ENCODE results near the gene ENTR1.

The ENTR1 gene

DNA sequence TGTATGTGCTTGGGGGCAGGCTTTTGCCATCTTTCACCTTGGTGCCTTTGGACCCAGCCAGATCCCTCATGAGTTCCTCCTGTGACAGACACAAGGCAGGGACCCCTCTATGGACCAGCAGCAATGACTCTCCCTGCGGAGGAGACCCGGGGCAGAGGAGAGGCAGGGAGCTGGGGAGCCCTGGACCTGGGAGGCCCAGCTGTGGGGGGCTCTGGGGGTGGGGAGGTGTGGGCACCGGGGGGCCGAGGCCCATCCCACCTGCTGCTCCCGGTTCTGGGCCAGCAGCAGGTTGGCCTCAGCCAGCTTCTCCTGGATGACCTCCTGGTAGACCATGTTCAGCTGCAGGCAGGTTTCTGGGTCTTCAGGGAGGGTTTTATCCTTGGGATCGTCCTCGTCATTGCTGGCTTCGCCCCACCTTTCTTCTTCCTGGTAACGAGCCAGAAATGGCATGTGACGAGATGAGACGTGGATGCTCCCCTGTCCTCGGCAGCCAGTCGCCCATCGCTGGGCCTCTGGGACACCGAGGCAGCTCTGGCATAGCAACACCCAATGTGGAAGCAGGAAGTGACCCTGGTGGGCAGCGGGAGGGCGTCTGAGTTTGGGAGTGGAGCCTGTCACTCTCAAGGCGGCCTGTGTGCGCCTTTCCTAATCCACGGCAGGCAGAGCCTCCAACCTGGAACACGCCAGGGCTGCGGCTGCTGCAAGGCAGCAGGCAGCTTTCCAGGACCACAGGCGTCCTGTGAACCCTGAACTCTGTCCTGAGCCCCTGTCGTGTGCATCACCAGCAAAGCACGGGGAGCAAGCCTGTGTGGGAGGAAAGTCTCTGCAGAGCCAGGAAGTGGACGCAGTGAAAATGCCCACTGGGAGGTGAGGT is 14.8 kb downstream of the ENTR1 start:
- DNase-seq: no peak

DNA sequence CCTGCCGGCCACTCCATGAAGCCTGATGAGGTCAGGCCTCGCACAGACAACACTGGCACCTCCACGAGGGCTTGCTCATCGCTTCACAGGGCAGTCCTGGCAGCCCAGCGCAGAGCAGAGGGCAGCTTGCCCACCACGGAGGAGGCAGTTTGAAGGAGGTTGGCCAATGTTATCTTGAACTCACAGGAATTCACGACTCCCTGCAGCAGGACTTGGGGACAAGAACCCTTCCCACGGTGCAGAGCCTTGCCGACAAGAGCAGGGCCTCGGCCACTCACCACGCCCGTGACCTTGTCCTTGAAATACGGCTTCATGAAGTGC is 15.4 kb downstream of the ENTR1 start:
- DNase-seq: no peak

DNA sequence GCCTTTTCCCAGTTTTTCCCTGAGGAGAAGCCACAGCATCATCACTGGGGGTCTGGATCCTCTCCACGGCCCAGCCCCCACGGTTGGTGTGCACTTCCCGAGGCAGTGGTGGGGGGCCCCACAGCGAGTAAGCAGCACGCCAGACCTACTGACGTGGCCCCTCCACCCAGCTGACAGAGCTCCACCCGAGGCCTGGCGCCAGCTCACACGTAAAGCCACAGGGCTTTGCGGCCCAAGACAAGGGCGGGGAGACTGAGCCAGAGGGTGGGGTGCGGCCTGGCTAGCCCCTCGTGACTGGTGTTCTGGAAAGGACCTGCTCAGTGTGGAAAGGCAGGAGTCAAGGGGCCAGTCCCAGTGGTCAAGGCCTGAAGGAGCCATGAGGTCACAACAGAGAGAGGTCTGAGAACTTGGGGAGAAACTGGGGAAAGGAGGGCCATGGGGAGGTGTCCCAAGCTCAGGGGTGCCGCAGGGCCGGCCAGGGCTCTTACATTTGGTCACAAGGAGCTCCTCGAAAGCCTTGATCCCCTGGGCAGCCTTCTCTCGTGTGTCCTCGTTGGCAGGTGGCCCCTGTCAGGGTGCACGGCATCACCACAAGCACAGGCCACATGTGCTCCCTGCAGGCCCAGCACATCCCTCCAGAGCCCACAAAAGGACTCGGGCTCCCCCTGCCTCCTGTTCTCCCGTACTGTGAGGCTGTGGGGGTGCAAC is 15.9 kb downstream of the ENTR1 start:
- no peak for DNase-seq

DNA sequence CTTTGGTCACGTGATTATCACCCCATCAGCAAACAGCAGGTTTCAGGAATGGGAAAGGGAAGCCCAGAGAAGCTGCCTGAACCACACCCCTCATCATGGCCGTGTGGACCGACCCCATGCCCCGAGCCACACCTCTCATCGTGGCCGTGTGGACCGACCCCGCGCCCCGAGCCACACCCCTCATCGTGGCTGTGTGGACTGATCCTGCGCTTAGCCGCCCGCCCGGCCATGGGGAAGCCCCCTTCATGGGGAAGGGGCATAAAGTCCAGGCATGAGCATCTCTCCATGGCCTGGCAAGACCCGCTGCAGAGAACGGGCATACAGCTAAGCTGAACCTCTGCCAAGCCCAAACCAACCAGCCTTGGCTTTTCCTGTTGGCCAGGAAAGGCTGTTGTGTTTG is 16.9 kb downstream of the ENTR1 start:
- no peak for DNase-seq

DNA sequence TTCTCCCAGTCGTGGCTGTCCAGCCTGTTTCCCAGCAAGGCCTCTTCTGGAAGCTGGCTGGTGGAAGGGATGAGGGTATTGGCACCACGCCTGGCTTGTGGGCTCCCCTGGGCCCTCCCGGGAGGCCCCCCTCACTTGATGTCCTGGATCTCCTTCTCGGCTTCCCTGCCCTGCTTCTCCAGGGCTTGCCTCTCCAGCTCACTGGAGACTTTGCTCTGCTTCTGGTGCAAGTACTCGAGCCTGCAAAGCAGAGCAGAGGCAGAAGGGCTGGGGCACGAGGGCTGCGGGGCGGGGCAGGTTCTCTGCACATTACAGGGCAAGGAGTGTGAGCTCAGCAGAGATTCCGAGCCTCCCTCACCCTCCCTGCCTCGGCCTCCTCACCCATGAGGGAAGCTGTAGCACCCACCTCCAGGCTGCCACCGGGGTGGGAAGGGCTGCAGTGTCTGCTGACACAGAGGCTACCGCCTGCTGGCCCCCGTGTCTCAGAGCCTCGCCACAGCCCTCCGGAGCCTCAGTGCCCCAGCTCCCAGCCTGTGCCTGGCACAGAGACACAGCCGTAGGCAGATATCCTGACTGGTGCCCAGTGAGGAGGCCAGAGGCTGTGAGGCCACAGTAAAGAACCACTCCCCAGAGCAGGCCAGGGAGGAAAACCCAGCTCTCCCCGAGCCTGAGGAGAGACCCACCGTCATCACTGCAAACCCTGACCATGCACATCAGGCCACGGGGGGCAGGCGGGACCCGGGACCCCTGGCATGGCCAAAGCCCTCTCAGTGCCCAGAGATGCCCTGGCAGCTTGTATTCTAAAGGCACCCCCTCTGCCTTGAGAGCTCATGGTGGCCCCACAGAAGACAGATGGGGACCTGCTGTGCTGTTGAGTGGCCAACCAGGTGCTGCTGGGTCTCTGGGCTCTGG is 17.6 kb downstream of the ENTR1 start:
- no peak for DNase-seq

DNA sequence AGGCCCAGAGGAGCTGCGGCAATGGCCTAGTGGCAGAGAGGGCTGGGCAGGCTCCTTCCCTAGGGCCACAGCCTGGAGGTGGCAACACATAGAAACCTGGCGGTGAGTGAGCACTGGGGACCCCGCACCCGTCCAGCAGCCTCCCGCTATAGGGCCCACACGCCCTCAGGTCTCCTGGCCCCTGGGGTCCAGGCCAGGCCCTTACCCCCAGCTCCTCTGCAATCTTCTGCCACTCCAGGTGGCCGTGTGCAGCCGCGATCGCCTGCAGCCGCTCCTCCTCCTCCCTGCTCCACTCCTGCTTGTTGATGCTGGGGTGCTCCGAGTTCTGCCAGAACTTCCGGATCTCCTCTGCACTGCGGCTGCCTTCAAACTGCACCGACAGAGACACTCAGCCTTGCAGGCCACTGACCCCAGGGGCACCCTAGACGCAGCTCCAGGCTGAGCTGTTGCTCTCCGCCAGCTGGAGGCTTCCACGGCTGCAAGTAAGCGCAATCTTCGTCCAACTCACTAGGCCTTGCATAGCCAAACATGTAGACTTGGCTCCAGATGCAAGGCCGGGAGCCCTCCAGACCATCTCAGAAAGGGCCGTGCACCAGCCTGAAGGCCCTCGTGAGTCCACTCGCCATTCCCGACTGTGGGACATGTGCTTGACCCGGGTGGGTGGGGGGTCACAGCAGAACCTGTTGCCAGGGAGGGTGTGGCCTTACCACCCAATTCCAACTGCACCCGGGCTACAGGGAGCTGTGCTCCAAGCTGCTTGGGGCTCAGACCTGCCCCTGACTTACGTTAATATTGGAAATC is 18.5 kb downstream of the ENTR1 start:
- DNase-seq: no peak

DNA sequence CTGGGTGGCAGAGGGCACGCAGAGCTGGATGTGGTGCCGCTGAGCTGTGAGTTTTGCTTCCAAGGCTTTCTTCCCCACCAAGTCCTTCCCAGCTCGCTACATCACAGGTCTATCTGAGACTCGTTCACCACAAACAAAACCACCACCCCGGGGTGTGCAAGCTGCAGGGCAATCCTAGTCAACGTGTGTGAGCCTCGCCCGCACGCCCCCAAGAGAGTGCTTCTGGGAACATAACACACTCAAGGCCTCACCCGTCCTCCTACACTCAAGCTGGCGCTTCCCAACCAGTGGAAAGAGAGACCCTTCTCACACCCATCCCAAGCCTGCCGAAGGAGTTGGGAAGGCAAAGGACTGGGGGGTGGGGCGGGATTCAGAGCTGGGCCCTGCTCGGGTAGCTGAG is 21.0 kb downstream of the ENTR1 start:
- no peak for DNase-seq

DNA sequence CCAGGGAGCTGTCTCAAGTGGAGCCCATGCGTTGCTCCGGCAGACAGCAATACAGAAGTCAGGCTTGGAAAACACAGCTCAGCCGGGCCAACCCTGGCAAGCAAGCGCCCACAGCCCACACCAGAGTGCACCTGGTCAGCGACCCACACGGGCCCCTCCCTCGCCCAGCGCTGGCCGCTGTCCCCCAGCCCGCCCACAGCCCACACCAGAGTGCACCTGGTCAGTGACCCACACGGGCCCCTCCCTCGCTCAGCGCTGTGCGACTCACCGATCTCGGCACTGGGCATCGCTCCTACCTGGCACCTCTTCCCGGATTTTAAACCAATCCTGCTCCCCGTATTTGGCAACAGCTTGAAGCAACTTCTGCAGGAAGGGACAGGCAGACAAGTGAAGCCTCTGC is 23.2 kb downstream of the ENTR1 start:
- no peak for DNase-seq

DNA sequence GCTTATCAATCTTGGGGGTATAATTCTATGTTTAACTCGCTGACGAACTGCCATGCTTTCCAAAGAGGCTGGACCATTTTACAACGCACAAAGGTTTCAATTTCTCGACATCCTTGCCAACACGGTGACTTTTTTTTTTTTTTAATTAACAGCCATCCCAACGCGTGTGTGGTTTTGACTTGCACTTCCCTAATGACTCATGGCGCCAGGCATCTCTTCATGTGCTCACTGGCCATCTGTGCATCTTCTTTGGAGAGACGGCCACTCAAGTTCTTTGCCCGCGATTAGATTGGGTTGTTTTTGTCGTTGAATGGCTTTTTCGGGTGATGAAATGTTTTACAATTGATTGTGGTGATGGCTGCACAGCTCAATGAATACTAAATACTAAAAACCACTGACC is 24.4 kb downstream of the ENTR1 start:
- no peak for DNase-seq

DNA sequence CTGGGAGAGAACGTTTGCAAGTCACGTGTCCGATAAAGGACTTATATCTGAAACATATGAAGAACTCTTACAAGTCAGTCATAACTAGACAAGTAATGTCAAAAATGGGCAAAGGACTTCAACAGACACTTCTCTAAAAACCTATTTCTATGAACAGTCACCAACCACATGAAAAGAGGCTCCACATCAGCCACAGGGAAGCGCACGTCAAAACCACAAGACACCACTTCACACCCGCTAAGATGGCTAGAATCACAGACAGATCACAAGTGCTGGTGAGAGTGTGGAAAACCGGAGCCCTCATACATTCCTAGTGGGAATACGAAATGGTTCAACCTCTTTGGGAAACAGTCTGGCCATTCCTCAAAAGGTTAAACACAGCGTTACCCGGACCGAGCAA is 25.4 kb downstream of the ENTR1 start:
- DNase-seq: no peak

DNA sequence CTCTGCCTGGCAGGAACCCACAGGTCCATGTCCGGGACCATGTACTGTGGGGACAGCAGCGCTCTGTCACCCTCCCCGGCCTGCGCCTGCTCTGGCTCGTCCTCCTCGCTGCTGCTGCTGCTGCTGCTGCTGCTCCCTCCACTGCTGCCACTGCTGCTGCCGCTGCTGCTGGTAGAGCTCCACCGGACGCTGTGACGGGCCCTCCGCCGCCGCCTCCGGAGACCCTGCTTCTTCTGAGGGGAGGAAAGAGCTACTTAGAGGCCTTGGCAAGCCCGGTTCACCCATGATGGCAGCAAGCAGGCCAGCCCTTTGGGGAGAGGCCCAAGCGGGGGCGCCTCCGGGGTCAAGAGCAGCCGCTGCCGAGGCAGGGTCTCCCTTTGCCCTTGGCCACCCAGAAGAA is 27.0 kb downstream of the ENTR1 start:
- no peak for DNase-seq

DNA sequence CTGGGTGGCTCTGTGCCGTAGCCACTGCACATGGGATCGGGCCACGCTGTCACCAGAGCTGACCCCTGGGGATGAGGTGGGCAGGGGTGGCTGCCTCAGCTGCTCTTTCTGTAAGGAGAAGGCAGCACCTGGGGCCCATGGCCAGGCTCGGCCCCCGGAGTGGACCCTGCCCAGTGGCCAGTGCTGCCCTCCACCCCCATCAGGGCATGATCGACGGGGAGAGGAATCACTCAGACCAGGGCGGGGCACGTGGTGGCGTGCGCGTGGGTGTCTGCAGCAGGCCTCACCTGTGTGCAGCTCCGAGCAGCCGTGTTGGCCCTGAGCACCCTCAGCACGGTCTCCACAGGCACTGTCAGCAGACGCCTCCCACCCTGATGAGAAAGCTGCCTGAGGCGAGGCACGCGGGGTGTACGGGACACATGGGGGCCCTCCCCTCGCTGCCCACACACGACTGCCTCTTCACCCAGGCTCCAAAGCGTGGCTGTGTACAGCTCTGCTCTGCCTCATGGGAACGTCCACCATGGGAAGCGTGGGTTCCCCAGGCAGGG is 28.4 kb downstream of the ENTR1 start:
- DNase-seq: no peak

DNA sequence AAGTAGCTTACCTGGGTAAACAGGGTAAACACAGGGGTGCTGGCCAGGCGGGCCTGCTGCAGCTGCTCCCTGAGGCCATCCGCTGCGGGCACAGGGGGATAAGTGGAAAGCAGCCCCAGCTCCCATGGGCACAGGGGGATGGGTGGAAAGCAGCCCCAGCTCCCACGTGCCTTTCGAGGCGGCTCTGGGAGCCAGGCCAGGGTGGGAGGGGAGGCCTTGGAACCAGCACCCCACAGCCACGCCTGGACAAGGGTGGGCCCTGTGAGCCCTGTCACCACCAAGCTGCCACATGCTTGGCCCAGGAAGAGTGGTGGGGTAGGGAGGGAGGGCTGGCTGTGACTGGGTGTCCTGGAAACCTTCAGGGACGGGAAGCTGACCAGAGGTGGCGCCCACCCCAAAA is 29.1 kb downstream of the ENTR1 start:
- no peak for DNase-seq

DNA sequence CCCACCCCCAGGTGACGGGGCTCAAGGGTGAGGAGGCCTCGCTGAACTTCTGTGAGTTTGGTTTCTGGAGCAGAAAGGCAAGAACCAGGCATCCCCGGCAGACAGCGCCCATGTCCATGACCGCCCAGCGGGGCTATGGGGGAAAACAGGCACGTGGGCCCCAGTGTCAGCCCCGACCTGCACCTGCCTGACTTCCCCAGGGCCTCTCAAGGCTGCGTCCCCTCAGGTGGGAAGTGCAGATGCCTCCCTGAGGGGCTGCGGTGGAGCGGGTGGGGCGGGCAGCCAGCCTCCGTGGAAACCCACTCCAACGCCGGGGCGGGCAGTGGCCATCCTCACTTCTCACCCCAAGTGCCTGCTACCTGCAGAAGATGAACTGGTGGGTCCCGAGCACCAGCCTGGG is 30.0 kb downstream of the ENTR1 start:
- no peak for DNase-seq

DNA sequence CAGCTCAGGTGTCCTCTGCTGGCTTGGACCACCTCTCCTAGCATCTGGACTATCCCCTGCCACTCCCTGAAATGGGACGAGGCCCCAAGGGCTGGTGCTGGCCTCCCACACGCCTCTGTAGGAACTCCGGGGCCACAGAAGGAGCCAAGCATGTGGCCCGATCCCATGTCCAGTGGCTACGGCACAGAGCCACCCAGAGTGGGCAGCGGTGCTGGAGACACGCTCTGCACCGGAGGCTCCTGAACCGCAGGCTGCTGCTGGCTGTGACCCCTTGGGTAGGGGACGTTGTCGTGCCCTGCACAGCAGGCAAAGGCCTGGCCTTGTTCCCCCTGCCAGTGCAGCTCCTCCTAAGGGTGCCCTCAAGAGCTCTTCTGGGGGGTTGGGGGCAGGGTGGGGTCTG is 30.5 kb downstream of the ENTR1 start:
- DNase-seq: no peak

DNA sequence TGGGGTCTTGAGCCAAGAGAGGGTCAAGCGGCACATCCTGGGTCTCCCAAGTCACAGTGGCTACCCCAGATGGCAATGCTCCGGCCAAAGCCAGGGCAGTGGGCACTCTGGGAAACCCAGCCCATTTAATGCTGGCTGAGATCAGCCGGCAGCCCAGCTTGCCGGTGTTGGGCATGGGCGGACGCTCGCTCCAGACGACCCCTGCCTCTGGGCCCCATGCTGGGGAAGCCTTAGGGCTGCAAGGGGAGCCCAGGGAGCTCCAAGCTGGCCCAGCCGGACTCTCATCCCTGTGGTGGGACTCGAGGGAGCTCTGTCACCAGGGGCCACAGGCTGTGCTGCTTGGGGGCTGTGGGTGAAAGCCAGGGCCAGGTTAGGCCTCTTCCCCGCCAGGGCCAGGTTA is 31.0 kb downstream of the ENTR1 start:
- no peak for DNase-seq

DNA sequence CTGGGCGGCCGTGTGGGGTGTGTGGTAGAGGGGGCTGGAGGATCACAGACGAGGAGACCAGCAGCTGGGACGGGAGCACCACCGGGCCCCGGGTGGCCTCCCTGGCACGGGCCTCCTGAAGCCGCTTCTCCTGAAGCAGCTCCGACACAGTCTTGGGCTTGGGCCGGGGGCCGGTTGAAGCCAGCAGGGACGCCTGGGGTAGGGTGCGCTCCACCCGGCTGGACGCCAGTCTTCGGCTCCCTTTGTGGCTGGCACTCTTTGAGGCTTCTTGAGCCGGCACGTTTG is 31.5 kb downstream of the ENTR1 start:
- DNase-seq: no peak

DNA sequence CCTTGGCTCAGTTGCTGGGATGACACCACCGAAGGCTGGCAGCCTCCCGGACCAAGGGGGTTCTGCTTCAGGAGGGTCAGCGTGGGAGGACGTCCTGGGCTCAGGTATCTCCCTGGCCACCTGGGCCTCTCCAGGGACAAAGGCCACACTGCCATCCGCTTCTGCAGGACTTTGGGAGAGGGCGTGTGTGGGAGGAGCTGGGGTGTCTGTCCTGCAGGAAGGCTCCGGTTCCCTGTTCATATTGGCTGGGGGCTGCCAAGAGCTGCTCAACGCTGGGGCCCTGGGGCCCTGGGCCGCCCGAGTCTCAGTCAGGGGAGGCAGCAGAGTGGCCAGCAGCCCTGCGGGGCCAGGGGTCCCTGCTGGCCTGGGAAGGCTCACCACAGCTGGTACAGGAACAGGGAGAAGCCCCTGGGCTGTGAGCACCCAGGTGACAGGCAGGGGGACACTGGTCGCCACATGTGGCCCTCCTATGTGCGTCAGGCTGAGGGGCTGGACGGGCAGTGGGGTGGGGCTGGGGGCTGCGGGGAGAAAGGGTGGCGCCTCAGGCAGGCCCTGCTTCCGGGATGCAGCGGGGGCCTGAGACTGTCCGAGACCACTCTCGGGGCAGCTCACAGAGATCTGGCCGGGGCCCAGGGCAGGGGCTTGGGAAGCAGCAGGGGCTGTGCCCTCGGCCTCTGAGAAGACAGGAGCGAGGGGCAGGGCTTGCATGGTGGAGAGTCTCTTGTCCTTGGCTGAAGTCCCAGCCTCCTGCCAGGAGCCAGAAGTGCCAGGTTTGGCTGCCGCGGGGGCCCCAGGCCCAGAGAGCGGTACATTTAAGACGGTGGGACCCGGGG is 32.0 kb downstream of the ENTR1 start:
- no peak for DNase-seq

DNA sequence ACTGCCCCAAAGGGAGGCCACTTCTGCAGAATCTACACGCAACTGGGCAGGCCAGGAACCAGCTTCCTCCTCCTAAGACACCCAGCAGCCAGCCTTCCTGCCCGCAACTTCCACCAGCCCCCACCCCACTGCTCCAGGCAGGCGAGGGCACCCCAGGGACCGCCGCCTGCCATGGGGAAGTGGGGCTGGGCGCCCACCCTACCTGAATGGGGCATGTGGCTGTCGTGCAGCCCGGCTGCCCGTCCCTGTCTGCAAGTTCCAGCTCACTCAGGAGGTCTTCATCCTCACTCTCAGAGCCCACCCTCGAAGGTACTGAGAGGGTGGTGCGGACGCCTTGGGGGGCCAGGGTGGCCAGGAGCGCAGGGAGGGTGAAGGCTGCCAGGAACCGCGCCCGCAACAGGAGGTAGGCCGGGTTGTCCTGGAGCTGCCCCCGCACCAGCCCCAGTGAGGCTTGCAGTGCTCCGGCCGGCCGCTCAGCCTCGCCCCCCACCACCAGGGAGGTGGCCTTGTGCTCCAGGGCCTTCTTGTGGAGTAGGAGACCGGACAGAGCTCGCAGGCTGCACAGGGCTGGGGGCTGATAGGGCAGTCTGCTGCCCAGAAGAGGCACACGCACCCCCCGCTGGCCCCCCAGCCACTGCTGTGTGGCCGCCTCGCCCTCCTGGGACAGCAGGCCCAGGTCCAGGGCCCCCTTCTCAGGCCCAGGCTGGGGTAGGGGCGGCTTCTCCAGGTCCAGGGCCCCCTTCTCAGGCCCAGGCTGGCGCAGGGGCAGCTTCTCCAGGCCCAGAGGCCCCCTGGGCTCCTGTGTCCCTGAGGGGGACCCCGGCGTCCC is 32.9 kb downstream of the ENTR1 start:
- DNase-seq: no peak

DNA sequence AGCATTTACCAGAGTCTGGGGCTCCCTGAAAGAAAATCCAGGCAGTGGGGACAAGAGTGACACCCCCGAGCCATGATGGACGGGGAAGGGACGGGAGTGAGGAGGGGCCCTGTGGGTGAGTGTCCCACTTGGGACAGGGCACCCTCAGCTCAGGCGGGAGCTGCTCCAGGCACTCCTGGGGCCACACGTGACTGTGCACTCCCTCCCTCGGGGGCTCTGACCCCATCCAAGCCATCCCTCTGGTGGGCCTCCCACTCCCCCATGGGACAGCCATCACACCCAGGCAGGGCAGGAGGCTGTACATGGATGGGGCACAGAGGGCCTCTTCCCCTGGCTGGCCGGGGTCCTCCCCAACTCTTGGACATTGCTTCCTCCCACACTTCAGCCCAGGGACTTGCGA is 34.0 kb downstream of the ENTR1 start:
- no peak for DNase-seq

DNA sequence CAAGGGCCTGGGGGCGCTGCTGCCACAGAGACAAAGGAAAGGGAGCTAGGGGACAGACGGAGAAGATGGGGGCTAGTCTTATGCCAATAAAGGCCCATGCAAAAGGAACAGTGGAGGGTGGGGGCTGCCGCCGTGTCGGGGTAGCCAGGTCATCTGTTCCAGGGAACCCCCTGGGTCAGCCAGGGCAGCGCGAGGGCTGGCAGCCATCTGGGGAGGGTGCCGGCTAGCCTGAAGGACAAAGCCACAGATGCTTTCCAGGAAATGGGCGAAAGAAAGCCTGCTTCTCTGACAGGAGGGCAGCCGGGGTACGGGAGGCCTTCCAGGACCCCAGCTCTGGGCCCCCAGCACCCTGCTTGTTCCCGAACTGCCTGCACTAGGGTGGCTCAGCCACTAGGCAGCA is 35.3 kb downstream of the ENTR1 start:
- DNase-seq: no peak

Measured in hippocampal formation (tissue), 2 donors.